Loucy (cell line): ENCODE results near the gene TMEM132E.

ENCODE experiments used
- H2AFZ ChIP-seq: fragments of 200-600 bp; sonication (generic); 2 replicates; pipeline ENCODE4 v1.6.0; 2016; ENCODE audit warnings: antibody characterized with exemption, mild to moderate bottlenecking, low read length, moderate library complexity
- H3F3A ChIP-seq: fragments of 200-600 bp; 2 replicates; pipeline ENCODE4 v1.6.0; 2016; ENCODE audit warnings: antibody characterized with exemption, low read depth, mild to moderate bottlenecking
- H3K27me3 ChIP-seq: fragments of 200-600 bp; sonication (generic); 2 replicates; pipeline ENCODE4 v1.6.1; 2014; ENCODE audit warnings: low read length, mild to moderate bottlenecking; ENCODE audit not compliant: insufficient read depth, poor library complexity, severe bottlenecking
- H3K36me3 ChIP-seq: fragments of 200-600 bp; sonication (generic); 2 replicates; pipeline ENCODE4 v1.6.1; 2016; ENCODE audit warnings: low read length; ENCODE audit not compliant: insufficient read depth
- H3K4me1 ChIP-seq: fragments of 200-600 bp; sonication (generic); 2 replicates; pipeline ENCODE4 v1.5.1; 2014; ENCODE audit warnings: low read length, mild to moderate bottlenecking; ENCODE audit not compliant: insufficient read depth, poor library complexity, severe bottlenecking
- H3K4me2 ChIP-seq: fragments of 200-600 bp; sonication (generic); 2 replicates; pipeline ENCODE4 v1.6.0; 2014; ENCODE audit warnings: antibody characterized with exemption, low read length, low read depth, mild to moderate bottlenecking; ENCODE audit not compliant: poor library complexity, severe bottlenecking
- H3K4me3 ChIP-seq: fragments of 200-600 bp; sonication (generic); 2 replicates; pipeline ENCODE4 v1.5.1; 2014; ENCODE audit warnings: low read length, mild to moderate bottlenecking, mixed read lengths; ENCODE audit not compliant: poor library complexity, severe bottlenecking
- H3K79me2 ChIP-seq: fragments of 200-600 bp; sonication (generic); 2 replicates; pipeline ENCODE4 v1.6.1; 2014; ENCODE audit warnings: low read length; ENCODE audit not compliant: insufficient read depth
- H3K9ac ChIP-seq: fragments of 200-600 bp; sonication (generic); 2 replicates; pipeline ENCODE4 v1.6.0; 2014; ENCODE audit warnings: mild to moderate bottlenecking, low read depth, low read length, moderate library complexity; ENCODE audit not compliant: poor library complexity, severe bottlenecking
- H3K9me2 ChIP-seq: fragments of 200-600 bp; sonication (generic); replicated peaks from 2 replicates; pipeline ENCODE4 v1.6.1; 2016; ENCODE audit warnings: low read depth, low read length, mixed read lengths
- H3K9me3 ChIP-seq: fragments of 200-600 bp; sonication (generic); 2 replicates; pipeline ENCODE4 v1.6.1; 2014; ENCODE audit warnings: mild to moderate bottlenecking, antibody characterized with exemption, low read length, low read depth; ENCODE audit not compliant: insufficient read depth
- H4K20me1 ChIP-seq: fragments of 200-600 bp; sonication (generic); 2 replicates; pipeline ENCODE4 v1.6.0; 2014; ENCODE audit warnings: antibody characterized with exemption, low read length, mild to moderate bottlenecking; ENCODE audit not compliant: insufficient read depth, poor library complexity, severe bottlenecking
- CTCF ChIP-seq: fragments of 200-600 bp; sonication (generic); conservative IDR thresholded peaks from 2 replicates; pipeline ENCODE4 v1.5.1; 2014; ENCODE audit warnings: mild to moderate bottlenecking, antibody characterized with exemption, low read length
- EZH2phosphoT487 ChIP-seq: fragments of 200-600 bp; IDR thresholded peaks from 2 replicates; pipeline ENCODE4 v1.6.1; 2018; ENCODE audit warnings: antibody characterized with exemption, mild to moderate bottlenecking, moderate library complexity, borderline replicate concordance

The TMEM132E gene

GRCh38 chr17:34668206-34668605 is 88.8 kb downstream of the TMEM132E start:
- no peaks in the 10 kb centered on the region for H4K20me1 ChIP-seq
- no peaks in the 10 kb centered on the region for H3K9me3 ChIP-seq
- no peak for TF ChIP-seq CTCF
- TF ChIP-seq EZH2phosphoT487 = no peak
- H3K36me3 ChIP-seq = no peaks in the 10 kb centered on the region
- H3F3A ChIP-seq = no peaks in the 10 kb centered on the region
- peaks cover 8% of the 10 kb centered on the region for H3K4me1 ChIP-seq
- no peak overlapping the region for H2AFZ ChIP-seq
- H3K79me2 ChIP-seq = no peaks in the 10 kb centered on the region
- no peak overlapping the region for H3K4me2 ChIP-seq
- H3K9me2 ChIP-seq = no peaks in the 10 kb centered on the region
- H3K27me3 ChIP-seq = no peaks in the 10 kb centered on the region
- H3K9ac ChIP-seq = no peak overlapping the region
- no peak overlapping the region for H3K4me3 ChIP-seq

- Histone ChIP-seq H3K4me3 (no peak overlapping the region), H3K79me2 (no peaks in the 10 kb centered on the region), H3K36me3 (no peaks in the 10 kb centered on the region), H2AFZ (no peak overlapping the region), H4K20me1 (no peaks in the 10 kb centered on the region), H3K27me3 (no peaks in the 10 kb centered on the region), H3K9me3 (no peaks in the 10 kb centered on the region), H3K9me2 (no peaks in the 10 kb centered on the region), H3K4me2 (no peak overlapping the region), H3K9ac (no peak overlapping the region), H3K4me1 (peaks cover 8% of the 10 kb centered on the region), H3F3A (no peaks in the 10 kb centered on the region)
- TF ChIP-seq CTCF (no peak), EZH2phosphoT487 (no peak)
Observed at GRCh38 chr17:34669511-34669910, 90.1 kb downstream of the TMEM132E start.

- H3K79me2 ChIP-seq = no peaks in the 10 kb centered on the region
- H3K9me3 ChIP-seq = no peaks in the 10 kb centered on the region
- TF ChIP-seq CTCF (no peak), EZH2phosphoT487 (no peak)
- H3K9ac ChIP-seq = no peak overlapping the region
- H3K9me2 ChIP-seq = no peaks in the 10 kb centered on the region
- H3K4me1 ChIP-seq = no peaks in the 10 kb centered on the region
- H3K36me3 ChIP-seq = no peaks in the 10 kb centered on the region
- no peaks in the 10 kb centered on the region for H3F3A ChIP-seq
- no peaks in the 10 kb centered on the region for H3K27me3 ChIP-seq
- no peak overlapping the region for H3K4me2 ChIP-seq
- H2AFZ ChIP-seq = no peak overlapping the region
- no peaks in the 10 kb centered on the region for H4K20me1 ChIP-seq
- no peak overlapping the region for H3K4me3 ChIP-seq
Observed at GRCh38 chr17:34670618-34671017, 91.2 kb downstream of the TMEM132E start.
